Limb (tissue), 2 donors: ENCODE results near the gene BCL11A.

ENCODE experiments used
- DNase-seq, 2 donors: peaks; one replicate each; pipeline ENCODE4 v3.0.0-alpha.2; 2016; ENCODE audit errors: extremely low spot score in 2 of 2

BCL11A gene

DNA sequence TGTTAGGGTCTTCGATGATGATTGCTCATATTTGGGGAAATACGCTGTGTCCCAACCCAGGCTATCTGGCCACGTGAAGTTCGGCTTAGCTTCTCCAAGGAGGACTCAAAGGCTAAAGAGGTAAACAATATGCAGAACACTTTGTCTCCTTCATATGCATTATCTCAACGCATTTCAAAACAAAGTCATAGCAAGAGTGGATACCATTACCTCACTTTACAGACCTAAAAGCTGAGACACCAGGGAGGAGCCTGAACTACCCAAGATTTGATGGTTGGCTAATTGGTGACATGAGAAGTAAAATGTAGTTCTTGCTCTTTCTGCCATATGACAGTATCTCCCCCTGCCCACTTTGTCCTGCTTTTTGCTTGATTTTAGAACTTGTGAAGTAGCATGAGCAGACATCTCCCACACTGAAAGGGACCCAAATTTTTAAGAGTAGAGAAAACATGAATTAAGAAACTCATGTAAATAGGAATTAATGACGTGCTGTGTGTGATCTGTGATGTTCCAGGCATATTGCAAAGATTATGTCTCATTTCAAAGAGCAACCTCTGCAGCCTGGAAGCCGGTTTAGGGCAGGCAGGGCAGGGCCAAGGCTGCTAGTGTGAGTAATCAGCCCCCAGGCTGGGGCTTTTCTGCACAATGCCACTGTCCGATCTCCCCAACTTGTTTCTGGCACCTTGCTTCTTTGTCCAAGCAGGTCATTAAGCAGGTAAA, 144.5 kb downstream of the BCL11A start:
- no peak for DNase-seq

DNA sequence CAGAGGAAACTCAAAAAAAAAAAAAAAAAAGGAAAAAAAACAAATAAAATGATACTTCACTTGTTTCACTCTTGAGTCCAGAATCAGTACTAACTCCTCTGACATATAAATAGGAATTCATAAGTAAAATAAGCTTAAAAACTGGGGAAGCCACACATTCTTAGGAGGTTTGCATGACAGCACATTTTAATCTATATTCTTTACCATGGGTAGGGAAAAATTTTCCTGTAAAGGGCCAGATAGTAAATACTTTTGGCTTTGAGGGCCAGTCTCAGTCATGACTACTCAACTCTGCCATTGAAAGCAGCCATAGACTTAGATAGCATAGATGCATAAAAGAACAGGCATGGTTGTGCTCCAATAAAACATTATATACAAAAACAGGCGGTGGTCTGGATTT, 145.2 kb downstream of the BCL11A start:
- no peak for DNase-seq

DNA sequence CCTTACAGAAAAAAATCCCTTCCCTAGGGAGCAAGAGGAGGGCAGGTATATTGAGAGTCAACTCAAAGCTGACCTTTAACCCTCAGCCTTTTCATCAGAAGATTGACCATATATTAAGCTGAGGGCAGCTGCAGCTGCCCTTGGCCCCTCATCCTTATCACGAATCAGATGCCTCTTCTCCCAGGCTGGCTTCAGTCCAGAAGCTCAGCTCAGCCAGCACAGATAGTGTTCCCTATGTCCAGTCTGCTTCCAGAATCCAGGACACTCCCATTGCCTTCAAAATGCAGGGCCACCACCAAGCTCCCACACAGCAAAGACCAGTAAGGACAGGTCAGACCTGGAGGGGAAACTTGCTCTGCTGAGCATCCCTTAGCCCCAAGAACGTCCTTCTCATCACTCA, 146.1 kb downstream of the BCL11A start:
- no peak for DNase-seq

DNA sequence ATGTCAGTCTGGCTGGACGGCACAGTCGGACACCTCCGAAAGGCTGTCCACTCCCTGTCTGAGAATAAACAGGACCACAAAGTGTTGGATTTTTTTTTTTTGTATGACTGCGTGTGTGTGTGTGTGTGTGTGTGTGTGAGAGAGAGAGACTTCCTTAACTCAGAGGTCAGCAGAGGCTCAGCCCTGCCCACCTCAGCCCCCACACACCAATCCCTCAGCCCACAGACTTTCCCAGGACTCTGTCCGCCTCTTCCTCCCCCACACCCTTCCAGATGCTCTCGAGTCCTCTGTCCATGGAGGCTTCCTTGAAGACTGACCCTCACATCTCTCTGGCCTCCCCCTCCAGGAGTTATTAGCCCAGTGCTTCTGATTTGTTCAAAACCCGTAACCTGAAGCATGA, 147.3 kb downstream of the BCL11A start:
- no peak for DNase-seq

DNA sequence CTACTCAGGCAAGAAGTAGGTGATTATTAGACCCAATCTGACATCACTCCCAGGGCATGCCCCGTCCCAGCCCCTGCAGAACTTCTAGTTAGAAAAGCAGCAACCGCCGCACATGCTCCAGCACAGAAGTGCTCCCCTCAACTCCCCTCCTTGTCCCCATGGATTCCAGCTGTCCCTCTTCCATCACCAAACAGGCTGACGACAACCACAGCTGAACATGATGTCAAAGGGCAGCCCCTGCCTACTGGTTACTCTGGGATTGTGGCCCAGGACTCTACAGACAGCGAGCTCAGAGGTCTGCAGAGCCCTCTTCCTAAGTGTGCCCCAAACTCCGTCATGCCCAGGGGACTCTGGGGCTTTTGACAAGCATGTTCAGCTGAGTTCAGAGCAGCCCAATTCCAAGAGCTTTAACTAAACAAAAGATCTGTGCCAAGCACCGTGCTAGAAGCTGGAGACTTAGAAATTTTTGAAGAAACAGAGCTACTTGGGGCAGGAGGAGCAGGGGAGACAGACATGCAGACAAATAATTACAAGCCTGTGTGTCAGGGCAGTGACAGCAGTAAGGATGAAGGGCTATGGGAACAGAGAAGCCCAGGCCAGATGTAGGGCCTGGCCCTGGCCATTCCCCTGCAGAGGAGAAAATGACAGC, 148.1 kb downstream of the BCL11A start:
- no peak for DNase-seq
